SK-N-SH (cell line): Measurements from ENCODE around the gene PLOD3. TPM values are rescaled to one million over a fixed set of nuclear protein-coding genes. Genes with fewer than 3 reads are reported as not detected.

Experiments used
- CTCF ChIA-PET: fragments of 300-600, 350-600 bp; formaldehyde crosslinking; extraction: SDS; loops from one replicate; lab custom pipeline; 2021; lab: Yijun Ruan, JAX
- POLR2A ChIA-PET: fragments of 350-600 bp; sonication (Branson Sonifier 250); formaldehyde crosslinking; extraction: SDS; loops from one replicate; lab custom pipeline; 2020; ENCODE audit warnings: antibody characterized with exemption, inconsistent platforms; lab: Yijun Ruan, JAX
- DNase-seq: peaks from one replicate; pipeline ENCODE4 v3.0.0; 2012
- H2AFZ ChIP-seq: fragments of 200-600 bp; sonication (generic); 2 replicates; pipeline ENCODE4 v1.8.1; 2016; ENCODE audit warnings: antibody characterized with exemption, mild to moderate bottlenecking, low read depth
- H3F3A ChIP-seq: fragments of 200-600 bp; sonication (generic); replicated peaks from 2 replicates; pipeline ENCODE3; 2016; ENCODE audit warnings: antibody characterized with exemption, mild to moderate bottlenecking; ENCODE audit not compliant: insufficient read depth
- H3K27ac ChIP-seq, 2 experiments: fragments of 200-500 bp in 1 of 2; fragments of 200-600 bp in 1 of 2; sonication (Bioruptor generic) in 1 of 2; sonication (generic), shearing (Covaris generic) in 1 of 2; 2 replicates each; pipeline versions ENCODE4 v1.5.1 to v1.6.1; 2014 to 2016; ENCODE audit warnings: low read depth in 2 of 2, inconsistent platforms in 1 of 2, low read length in 1 of 2, mild to moderate bottlenecking in 1 of 2, mixed read lengths in 1 of 2
- H3K27me3 ChIP-seq: fragments of 200-600 bp; sonication (generic), shearing (Covaris generic); 2 replicates; pipeline ENCODE4 v1.6.1; 2016; ENCODE audit warnings: mixed run types; ENCODE audit not compliant: insufficient read depth
- H3K36me3 ChIP-seq, 2 experiments: fragments of 200-500 bp in 1 of 2; fragments of 200-600 bp in 1 of 2; sonication (Bioruptor generic) in 1 of 2; sonication (generic) in 1 of 2; replicated peaks in 1 of 2; 2 replicates each; pipeline versions ENCODE3 to v1.5.1; 2014 to 2016; ENCODE audit warnings: low read length in 1 of 2, mild to moderate bottlenecking in 1 of 2; ENCODE audit not compliant: insufficient read depth in 2 of 2, control insufficient read depth in 1 of 2
- H3K4me1 ChIP-seq, 2 experiments: fragments of 200-500 bp in 1 of 2; fragments of 200-600 bp in 1 of 2; sonication (Bioruptor generic) in 1 of 2; sonication (generic), shearing (Covaris generic) in 1 of 2; 2 replicates each; pipeline versions ENCODE4 v1.5.1 to v1.6.1; 2014 to 2016; ENCODE audit warnings: low read depth in 1 of 2, low read length in 1 of 2, mixed run types in 1 of 2; ENCODE audit not compliant: insufficient read depth in 2 of 2, control insufficient read depth in 1 of 2
- H3K4me2 ChIP-seq: fragments of 200-600 bp; sonication (generic), shearing (Covaris generic); 2 replicates; pipeline ENCODE4 v1.6.1; 2017; ENCODE audit warnings: mixed run types
- H3K4me3 ChIP-seq, 2 experiments: fragments of 200-500 bp in 1 of 2; fragments of 200-600 bp in 1 of 2; sonication (Bioruptor generic) in 1 of 2; sonication (generic), shearing (Covaris generic) in 1 of 2; 2 replicates each; pipeline versions ENCODE4 v1.5.1 to v1.8.1; 2014 to 2016; ENCODE audit warnings: low read depth in 2 of 2, inconsistent platforms in 1 of 2, low read length in 1 of 2, mild to moderate bottlenecking in 1 of 2, mixed read lengths in 1 of 2, moderate library complexity in 1 of 2
- H3K79me2 ChIP-seq: fragments of 200-600 bp; sonication (generic); 2 replicates; pipeline ENCODE4 v1.8.1; 2017; ENCODE audit warnings: mild to moderate bottlenecking; ENCODE audit not compliant: insufficient read depth
- H3K9ac ChIP-seq: fragments of 200-600 bp; sonication (generic); 2 replicates; pipeline ENCODE4 v1.6.1; 2017; ENCODE audit warnings: mixed run types
- H3K9me2 ChIP-seq: fragments of 200-600 bp; sonication (generic); 2 replicates; pipeline ENCODE4 v1.6.1; 2017; ENCODE audit warnings: mixed run types
- H3K9me3 ChIP-seq: fragments of 200-600 bp; sonication (generic); 2 replicates; pipeline ENCODE4 v1.6.1; 2017; ENCODE audit warnings: mixed run types, mild to moderate bottlenecking, moderate library complexity
- H4K20me1 ChIP-seq: fragments of 200-600 bp; sonication (generic); 2 replicates; pipeline ENCODE4 v1.6.1; 2017; ENCODE audit warnings: mild to moderate bottlenecking, mixed run types; ENCODE audit not compliant: insufficient read depth
- CTCF ChIP-seq: fragments of 200-600 bp; sonication (generic); IDR thresholded peaks from 2 replicates; pipeline ENCODE4 v1.6.1; 2017; ENCODE audit warnings: antibody characterized with exemption, mild to moderate bottlenecking, moderate library complexity
- EP300 ChIP-seq, 2 experiments: IDR thresholded peaks; 2 replicates each; pipeline versions ENCODE4 v1.4.0 to v1.6.1; 2012; ENCODE audit warnings: borderline replicate concordance in 1 of 2, low read depth in 1 of 2, low read length in 1 of 2
- MAX ChIP-seq: IDR thresholded peaks from 2 replicates; pipeline ENCODE4 v1.4.0; 2012; ENCODE audit warnings: low read depth
- MXI1 ChIP-seq: IDR thresholded peaks from 2 replicates; pipeline ENCODE4 v1.6.1; 2012; ENCODE audit warnings: mild to moderate bottlenecking, low read depth, low read length, improper control_type of control experiment
- RAD21 ChIP-seq: IDR thresholded peaks from 2 replicates; pipeline ENCODE4 v1.6.1; 2012; ENCODE audit warnings: mild to moderate bottlenecking, low read length
- RXRA ChIP-seq: IDR thresholded peaks from 2 replicates; pipeline ENCODE4 v1.4.0; 2012; ENCODE audit warnings: low read depth, mild to moderate bottlenecking, borderline replicate concordance
- USF2 ChIP-seq: fragments of 150-350 bp; IDR thresholded peaks from 2 replicates; pipeline ENCODE4 v1.6.1; 2017; ENCODE audit warnings: antibody characterized with exemption, low read length, low read depth, borderline replicate concordance
- WGBS: methylation state at CpG from one replicate; pipeline ENCODE4 v1.1.6; 2017; ENCODE audit warnings: low lambda C conversion rate; 5-methylcytosine and 5-hydroxymethylcytosine counted together
- polyA plus RNA-seq, 3 experiments: library from polyadenylated mRNA; depleted of rRNA; stranded (reverse); fragments of >200 nt; gene quantifications; 2 replicates each; pipeline ENCODE4 v1.2.3, GENCODE V29; 2012
- TF ChIP-seq, protein P1 (sequence below): IDR thresholded peaks from 2 replicates; pipeline ENCODE4 v1.6.1; 2012; ENCODE audit warnings: mild to moderate bottlenecking, low read depth, low read length, moderate library complexity
- TF ChIP-seq, protein P2 (sequence below): IDR thresholded peaks from 2 replicates; pipeline ENCODE4 v1.4.0; 2012; ENCODE audit warnings: low read depth, borderline replicate concordance

Gene PLOD3
- polyA plus RNA-seq, 1 of the 3 experiments (the other 2 are of a cell fraction), result 276 TPM

DNA sequence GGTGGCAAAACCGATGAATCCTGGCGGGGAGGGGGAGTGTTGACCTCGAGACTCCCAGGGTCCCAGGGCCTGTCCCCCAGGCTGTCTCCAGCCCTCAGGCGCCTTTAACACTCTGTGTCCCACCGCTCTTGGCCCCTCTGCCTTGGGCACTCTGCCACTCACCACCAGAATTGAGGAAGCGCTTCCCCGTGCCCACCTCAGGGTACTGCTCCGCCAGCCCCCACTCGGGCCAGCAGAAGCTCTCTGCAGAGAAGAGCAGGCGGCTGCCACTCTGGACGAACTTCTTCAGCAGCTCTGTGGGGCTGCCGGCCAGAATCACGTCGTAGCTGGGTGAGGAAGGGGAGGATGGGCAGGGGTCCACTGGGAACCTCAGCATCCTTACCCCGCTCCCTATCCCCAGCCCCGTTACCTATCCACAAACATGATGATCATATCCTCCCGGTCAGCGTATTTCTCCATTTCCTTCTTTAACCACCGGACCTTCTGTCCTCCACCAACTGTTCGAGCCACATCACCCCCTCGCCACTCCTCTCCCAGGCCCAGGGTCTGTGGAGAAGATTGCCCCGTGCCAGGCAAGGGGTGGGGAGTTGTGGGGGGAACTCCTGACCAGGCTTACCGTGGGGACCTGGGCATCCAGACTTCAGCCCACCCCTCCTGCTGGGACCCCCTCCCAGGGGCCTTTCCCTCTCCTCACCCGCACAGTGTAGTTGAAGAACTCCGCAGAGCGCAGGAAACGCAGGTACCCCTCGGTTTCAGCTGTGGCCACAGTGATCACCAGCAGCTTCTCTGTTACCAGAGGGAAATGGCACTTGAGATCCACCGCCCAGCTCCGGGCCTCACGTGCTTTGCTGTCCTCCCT is 1.2 kb downstream of the PLOD3 start:
- H3K9me2 ChIP-seq, result no peaks in the 10 kb centered on the region
- CTCF ChIA-PET, result interaction anchor here (0.9 to 7.6 kb wide), 12 partner anchors 10 to 74 kb away, joined by 3 to 60 read pairs (median 6); partner anchors contain the start of gene FIS1
- H4K20me1 ChIP-seq, result peaks cover 4% of the 10 kb centered on the region; the same call in 1 of the 2 replicates
- peak overlapping the region; percentile 43; the same call in 1 of the 2 replicates for H2AFZ ChIP-seq
- H3K27me3 ChIP-seq, result no peaks in the 10 kb centered on the region
- H3F3A ChIP-seq, result no peaks in the 10 kb centered on the region
- POLR2A ChIA-PET, result interaction anchor here (0.8 to 4.1 kb wide), 9 partner anchors 8 to 1115 kb away, joined by 3 to 38 read pairs (median 5); partner anchors contain the start of genes AP4M1, FIS1, MCM7 and UFSP1
- TF ChIP-seq MXI1, result peak; percentile 84
- TF ChIP-seq, protein P1, sequence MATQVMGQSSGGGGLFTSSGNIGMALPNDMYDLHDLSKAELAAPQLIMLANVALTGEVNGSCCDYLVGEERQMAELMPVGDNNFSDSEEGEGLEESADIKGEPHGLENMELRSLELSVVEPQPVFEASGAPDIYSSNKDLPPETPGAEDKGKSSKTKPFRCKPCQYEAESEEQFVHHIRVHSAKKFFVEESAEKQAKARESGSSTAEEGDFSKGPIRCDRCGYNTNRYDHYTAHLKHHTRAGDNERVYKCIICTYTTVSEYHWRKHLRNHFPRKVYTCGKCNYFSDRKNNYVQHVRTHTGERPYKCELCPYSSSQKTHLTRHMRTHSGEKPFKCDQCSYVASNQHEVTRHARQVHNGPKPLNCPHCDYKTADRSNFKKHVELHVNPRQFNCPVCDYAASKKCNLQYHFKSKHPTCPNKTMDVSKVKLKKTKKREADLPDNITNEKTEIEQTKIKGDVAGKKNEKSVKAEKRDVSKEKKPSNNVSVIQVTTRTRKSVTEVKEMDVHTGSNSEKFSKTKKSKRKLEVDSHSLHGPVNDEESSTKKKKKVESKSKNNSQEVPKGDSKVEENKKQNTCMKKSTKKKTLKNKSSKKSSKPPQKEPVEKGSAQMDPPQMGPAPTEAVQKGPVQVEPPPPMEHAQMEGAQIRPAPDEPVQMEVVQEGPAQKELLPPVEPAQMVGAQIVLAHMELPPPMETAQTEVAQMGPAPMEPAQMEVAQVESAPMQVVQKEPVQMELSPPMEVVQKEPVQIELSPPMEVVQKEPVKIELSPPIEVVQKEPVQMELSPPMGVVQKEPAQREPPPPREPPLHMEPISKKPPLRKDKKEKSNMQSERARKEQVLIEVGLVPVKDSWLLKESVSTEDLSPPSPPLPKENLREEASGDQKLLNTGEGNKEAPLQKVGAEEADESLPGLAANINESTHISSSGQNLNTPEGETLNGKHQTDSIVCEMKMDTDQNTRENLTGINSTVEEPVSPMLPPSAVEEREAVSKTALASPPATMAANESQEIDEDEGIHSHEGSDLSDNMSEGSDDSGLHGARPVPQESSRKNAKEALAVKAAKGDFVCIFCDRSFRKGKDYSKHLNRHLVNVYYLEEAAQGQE, result no peak
- no peak for TF ChIP-seq USF2
- TF ChIP-seq EP300 (IDR thresholded peaks at IDR 0.05; ENCODE audit: borderline replicate concordance in 1 of 2, low read depth in 1 of 2, low read length in 1 of 2), result no peak
- no peak for TF ChIP-seq RXRA
- TF ChIP-seq, protein P2, sequence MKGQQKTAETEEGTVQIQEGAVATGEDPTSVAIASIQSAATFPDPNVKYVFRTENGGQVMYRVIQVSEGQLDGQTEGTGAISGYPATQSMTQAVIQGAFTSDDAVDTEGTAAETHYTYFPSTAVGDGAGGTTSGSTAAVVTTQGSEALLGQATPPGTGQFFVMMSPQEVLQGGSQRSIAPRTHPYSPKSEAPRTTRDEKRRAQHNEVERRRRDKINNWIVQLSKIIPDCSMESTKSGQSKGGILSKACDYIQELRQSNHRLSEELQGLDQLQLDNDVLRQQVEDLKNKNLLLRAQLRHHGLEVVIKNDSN, result no peak; the same call in 1 of the 2 replicates
- no peak for TF ChIP-seq RAD21
- peak; percentile 90 for TF ChIP-seq MAX
- TF ChIP-seq CTCF, result no peak
- TF ChIP-seq, all 33 proteins: peak for 2
- peak overlapping the region; percentile 93 to 95 for H3K27ac ChIP-seq
- H3K4me1 ChIP-seq, result peaks cover 8 to 27% of the 10 kb centered on the region in 2 experiments; a peak in 2 of 4 replicates
- H3K79me2 ChIP-seq, result peaks cover 66% of the 10 kb centered on the region
- peak overlapping the region; percentile 81 for H3K9ac ChIP-seq
- no peak for DNase-seq
- H3K36me3 ChIP-seq, result peaks cover 19 to 21% of the 10 kb centered on the region in 2 experiments
- 63% methylated on average over 30 of the region's 31 CpGs for WGBS
- H3K9me3 ChIP-seq, result no peaks in the 10 kb centered on the region
- H3K4me3 ChIP-seq, result peak overlapping the region; percentile 66 to 84
- peak overlapping the region; percentile 95 for H3K4me2 ChIP-seq
